ENCODE results near the gene UBE2K. TPM values are rescaled to one million over a fixed set of nuclear protein-coding genes. Genes with fewer than 3 reads are reported as not detected.

The UBE2K gene
- total RNA-seq, 1 donor from 2014 or later, result 77.3 TPM

- peaks cover 14% of the 10 kb centered on the region for H3K4me1 Mint-ChIP-seq (ENCODE audit: unreplicated experiment)
- no peaks in the 10 kb centered on the region for H3K9me3 Mint-ChIP-seq (ENCODE audit: unreplicated experiment)
- no peak overlapping the region for H3K27ac Mint-ChIP-seq (ENCODE audit: unreplicated experiment)
- peaks cover 33% of the 10 kb centered on the region for H3K36me3 Mint-ChIP-seq (ENCODE audit: unreplicated experiment)
- TF ChIP-seq, protein P1, sequence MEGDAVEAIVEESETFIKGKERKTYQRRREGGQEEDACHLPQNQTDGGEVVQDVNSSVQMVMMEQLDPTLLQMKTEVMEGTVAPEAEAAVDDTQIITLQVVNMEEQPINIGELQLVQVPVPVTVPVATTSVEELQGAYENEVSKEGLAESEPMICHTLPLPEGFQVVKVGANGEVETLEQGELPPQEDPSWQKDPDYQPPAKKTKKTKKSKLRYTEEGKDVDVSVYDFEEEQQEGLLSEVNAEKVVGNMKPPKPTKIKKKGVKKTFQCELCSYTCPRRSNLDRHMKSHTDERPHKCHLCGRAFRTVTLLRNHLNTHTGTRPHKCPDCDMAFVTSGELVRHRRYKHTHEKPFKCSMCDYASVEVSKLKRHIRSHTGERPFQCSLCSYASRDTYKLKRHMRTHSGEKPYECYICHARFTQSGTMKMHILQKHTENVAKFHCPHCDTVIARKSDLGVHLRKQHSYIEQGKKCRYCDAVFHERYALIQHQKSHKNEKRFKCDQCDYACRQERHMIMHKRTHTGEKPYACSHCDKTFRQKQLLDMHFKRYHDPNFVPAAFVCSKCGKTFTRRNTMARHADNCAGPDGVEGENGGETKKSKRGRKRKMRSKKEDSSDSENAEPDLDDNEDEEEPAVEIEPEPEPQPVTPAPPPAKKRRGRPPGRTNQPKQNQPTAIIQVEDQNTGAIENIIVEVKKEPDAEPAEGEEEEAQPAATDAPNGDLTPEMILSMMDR (IDR thresholded peaks at IDR 0.05), result no peak
- no peaks in the 10 kb centered on the region for H3K27me3 Mint-ChIP-seq (ENCODE audit: unreplicated experiment)
- H3K4me3 Mint-ChIP-seq (ENCODE audit: unreplicated experiment), result no peak overlapping the region
- DNase-seq (ENCODE audit: extremely low spot score, unreplicated experiment), result no peak
Measured at GRCh38 chr4:39825741-39826231, 127.8 kb downstream of the UBE2K start.

Other genes with a start within 250 kb of the UBE2K start
- gene RPL9, start 239.2 kb upstream of the UBE2K start, total RNA-seq, result 1,144 and 1,147 TPM in 2 replicates
- gene LIAS, start 239.1 kb upstream of the UBE2K start, total RNA-seq, result 10.9 and 13.8 TPM in 2 replicates
- gene UGDH, start 170.7 kb upstream of the UBE2K start, total RNA-seq, result 192 and 200 TPM in 2 replicates
- 67.1 and 73.5 TPM in 2 replicates for gene SMIM14, start 59.3 kb upstream of the UBE2K start, total RNA-seq